IPS-15b (cell line): Measurements from ENCODE around the gene COBLL1.

ENCODE experiments used
- H3K27me3 ChIP-seq: one replicate; pipeline ENCODE4 v1.6.1; 2013; ENCODE audit warnings: low read length; ENCODE audit not compliant: control insufficient read depth, insufficient read depth
- H3K36me3 ChIP-seq: one replicate; pipeline ENCODE4 v1.6.1; 2013; ENCODE audit warnings: low read length; ENCODE audit not compliant: control insufficient read depth, insufficient read depth
- H3K4me1 ChIP-seq: one replicate; pipeline ENCODE4 v1.6.1; 2013; ENCODE audit warnings: mild to moderate bottlenecking, low read length; ENCODE audit not compliant: control insufficient read depth, insufficient read depth
- H3K4me3 ChIP-seq: one replicate; pipeline ENCODE4 v1.5.1; 2013; ENCODE audit warnings: low read depth, low read length
- H3K9ac ChIP-seq: one replicate; pipeline ENCODE4 v1.6.1; 2013; ENCODE audit warnings: low read depth, mild to moderate bottlenecking, low read length
- H3K9me3 ChIP-seq: one replicate; pipeline ENCODE4 v1.6.1; 2013; ENCODE audit warnings: mild to moderate bottlenecking, low read length; ENCODE audit not compliant: control insufficient read depth, insufficient read depth

COBLL1 gene, protein sequence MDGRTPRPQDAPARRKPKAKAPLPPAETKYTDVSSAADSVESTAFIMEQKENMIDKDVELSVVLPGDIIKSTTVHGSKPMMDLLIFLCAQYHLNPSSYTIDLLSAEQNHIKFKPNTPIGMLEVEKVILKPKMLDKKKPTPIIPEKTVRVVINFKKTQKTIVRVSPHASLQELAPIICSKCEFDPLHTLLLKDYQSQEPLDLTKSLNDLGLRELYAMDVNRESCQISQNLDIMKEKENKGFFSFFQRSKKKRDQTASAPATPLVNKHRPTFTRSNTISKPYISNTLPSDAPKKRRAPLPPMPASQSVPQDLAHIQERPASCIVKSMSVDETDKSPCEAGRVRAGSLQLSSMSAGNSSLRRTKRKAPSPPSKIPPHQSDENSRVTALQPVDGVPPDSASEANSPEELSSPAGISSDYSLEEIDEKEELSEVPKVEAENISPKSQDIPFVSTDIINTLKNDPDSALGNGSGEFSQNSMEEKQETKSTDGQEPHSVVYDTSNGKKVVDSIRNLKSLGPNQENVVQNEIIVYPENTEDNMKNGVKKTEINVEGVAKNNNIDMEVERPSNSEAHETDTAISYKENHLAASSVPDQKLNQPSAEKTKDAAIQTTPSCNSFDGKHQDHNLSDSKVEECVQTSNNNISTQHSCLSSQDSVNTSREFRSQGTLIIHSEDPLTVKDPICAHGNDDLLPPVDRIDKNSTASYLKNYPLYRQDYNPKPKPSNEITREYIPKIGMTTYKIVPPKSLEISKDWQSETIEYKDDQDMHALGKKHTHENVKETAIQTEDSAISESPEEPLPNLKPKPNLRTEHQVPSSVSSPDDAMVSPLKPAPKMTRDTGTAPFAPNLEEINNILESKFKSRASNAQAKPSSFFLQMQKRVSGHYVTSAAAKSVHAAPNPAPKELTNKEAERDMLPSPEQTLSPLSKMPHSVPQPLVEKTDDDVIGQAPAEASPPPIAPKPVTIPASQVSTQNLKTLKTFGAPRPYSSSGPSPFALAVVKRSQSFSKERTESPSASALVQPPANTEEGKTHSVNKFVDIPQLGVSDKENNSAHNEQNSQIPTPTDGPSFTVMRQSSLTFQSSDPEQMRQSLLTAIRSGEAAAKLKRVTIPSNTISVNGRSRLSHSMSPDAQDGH

DNA sequence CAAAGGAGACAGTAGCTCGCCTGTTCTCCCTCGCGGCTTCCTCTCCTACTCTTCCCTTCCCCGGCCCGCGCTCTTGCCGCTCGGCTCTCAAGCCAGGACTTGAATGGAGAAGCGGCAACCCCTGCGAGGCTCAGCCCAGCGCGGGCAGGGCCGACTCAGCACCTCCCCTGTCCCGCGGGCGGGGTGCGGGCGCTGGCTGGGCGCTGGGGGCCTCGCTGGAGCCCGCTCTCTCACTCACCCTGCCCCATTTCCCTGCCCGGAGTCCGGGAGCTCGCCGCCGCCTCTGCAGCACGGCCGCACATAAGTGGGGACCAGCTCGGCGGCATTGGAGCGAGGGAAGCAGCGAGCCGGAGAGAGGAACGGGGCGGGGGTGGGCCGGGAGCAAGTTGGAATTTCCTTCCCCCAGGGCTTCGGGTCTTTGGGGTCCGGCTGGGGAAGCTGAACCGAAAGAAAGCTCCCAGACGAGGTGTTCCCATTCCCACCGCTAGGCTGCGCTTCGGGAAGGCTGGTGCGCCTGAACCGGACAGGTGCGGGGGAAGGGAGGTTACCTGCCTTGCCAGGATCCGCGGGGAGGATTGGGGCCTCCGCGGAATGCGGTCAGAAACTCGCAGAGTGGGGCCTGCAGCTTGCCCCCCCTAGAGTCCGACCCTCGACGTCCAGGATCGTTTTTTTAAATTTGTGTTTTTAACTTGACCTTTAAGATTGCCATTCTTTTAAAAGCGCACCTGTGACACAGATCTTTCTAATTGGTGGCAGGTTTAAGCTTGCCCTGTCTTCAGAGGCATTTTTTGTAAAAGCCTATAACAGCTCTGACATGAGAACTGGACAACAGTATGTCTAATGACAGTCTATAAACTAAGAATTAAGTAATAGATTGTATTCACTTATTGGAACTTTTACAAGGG is at the start of gene COBLL1:
TSS of gene COBLL1 (minus strand) at position 105 of the 905 bp plus-strand sequence. CDS start 627 bp downstream, outside the sequence.
- Histone ChIP-seq H3K9ac (peak within 1 kb of the TSS; percentile 62), H3K4me1 (peaks cover 2% of the 10 kb centered on the region), H3K9me3 (no peaks in the 10 kb centered on the region), H3K27me3 (peaks cover 13% of the 10 kb centered on the region), H3K36me3 (no peaks in the 10 kb centered on the region), H3K4me3 (peak within 1 kb of the TSS; percentile 81)

DNA sequence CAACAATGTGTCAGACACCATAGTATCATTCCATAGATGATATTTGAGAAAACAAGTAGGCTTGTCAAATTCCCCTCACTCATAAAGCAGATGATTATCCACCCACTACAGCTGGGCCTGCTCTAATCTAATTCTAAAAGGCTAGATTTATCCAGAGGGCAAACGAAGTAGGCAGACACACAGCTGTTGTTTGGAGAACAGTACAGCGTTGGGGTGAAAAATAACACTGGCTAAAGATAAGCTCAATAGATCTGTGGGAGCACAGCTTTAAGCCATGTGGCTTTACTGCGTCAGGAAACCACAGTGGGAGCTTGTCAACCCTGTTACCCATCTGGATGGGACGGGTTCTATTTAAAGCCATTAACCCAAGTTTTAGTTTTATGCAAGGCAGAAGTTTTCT is 48.9 kb upstream of the COBLL1 start:
- Histone ChIP-seq H3K9me3 (no peaks in the 10 kb centered on the region), H3K4me3 (no peak overlapping the region), H3K27me3 (no peaks in the 10 kb centered on the region), H3K9ac (no peak overlapping the region), H3K4me1 (no peaks in the 10 kb centered on the region), H3K36me3 (no peaks in the 10 kb centered on the region)

- H3K4me3 ChIP-seq: no peak overlapping the region
- no peaks in the 10 kb centered on the region for H3K36me3 ChIP-seq
- no peak overlapping the region for H3K9ac ChIP-seq
- no peaks in the 10 kb centered on the region for H3K9me3 ChIP-seq
- no peaks in the 10 kb centered on the region for H3K27me3 ChIP-seq
- H3K4me1 ChIP-seq: no peaks in the 10 kb centered on the region
These were observed 47.0 kb upstream of the COBLL1 start for GRCh38 chr2:164888592-164888991.

GRCh38 chr2:164887434-164888144 is 46.0 kb upstream of the COBLL1 start:
- Histone ChIP-seq H3K4me3 (no peak overlapping the region), H3K27me3 (no peaks in the 10 kb centered on the region), H3K36me3 (no peaks in the 10 kb centered on the region), H3K9ac (no peak overlapping the region), H3K9me3 (no peaks in the 10 kb centered on the region), H3K4me1 (no peaks in the 10 kb centered on the region)

DNA sequence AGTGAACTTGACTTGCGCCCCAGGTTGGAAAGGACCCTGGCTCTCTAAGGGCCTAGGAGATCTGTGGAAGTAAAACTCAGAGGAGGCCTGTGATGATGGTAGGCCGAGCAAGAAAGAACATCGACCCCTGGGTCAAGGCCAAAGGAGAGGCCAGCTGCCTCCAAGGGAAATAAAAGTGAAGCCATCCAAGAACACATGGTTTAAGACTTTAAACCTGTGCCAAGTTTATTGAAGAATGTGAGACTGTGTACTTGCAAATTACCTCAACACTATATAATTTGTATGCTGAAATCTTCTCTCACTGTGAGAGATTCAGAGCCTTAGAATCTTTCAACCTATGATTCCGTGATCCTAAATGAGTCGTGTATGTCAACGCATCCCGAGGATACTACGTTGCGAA is 40.7 kb upstream of the COBLL1 start:
- Histone ChIP-seq H3K4me3 (no peak overlapping the region), H3K27me3 (no peaks in the 10 kb centered on the region), H3K36me3 (no peaks in the 10 kb centered on the region), H3K9me3 (no peaks in the 10 kb centered on the region), H3K4me1 (no peaks in the 10 kb centered on the region), H3K9ac (no peak overlapping the region)

DNA sequence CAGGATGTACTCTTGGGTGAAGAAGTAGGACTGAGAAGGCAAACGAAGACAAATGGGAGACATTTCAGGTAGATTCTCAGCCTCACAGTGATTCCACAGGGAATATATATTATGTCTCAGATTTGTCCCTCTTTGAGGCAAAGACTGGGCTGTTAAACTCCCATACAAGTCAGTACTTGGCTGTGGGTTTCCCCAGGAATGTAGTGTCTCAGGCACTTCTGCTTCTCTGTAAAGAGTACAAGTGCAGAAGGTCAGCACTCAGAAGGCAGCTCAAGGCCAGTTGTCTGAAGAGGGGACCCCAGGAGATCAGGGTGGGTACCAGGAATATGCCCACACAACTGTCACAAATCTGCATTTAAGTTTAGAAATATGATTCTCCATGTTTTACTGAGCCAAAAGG is 39.9 kb upstream of the COBLL1 start:
- H3K36me3 ChIP-seq: no peaks in the 10 kb centered on the region
- H3K27me3 ChIP-seq: no peaks in the 10 kb centered on the region
- no peak overlapping the region for H3K4me3 ChIP-seq
- H3K9ac ChIP-seq: no peak overlapping the region
- no peaks in the 10 kb centered on the region for H3K9me3 ChIP-seq
- no peaks in the 10 kb centered on the region for H3K4me1 ChIP-seq

GRCh38 chr2:164879901-164880535 is 38.4 kb upstream of the COBLL1 start:
- H3K9ac ChIP-seq: no peak overlapping the region
- H3K9me3 ChIP-seq: no peaks in the 10 kb centered on the region
- H3K4me3 ChIP-seq: no peak overlapping the region
- no peaks in the 10 kb centered on the region for H3K4me1 ChIP-seq
- H3K27me3 ChIP-seq: no peaks in the 10 kb centered on the region
- H3K36me3 ChIP-seq: no peaks in the 10 kb centered on the region

DNA sequence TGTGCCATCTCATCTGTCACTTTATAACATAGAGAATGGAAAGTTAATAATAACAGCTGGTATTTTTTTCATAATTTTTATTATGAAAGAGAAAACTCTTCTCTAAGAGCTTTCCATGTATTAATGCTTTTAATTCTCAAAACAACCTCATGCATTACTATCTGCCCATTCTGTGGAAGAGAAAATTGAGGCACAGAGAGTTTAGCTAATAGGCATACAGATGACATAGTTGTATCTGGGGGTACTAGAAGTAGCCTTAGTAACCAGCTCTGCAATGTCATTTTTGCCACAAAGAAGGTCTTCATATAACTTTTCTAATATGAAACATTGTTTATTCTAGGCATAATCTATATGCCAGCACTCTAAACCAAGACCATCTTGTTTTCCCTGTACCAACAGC is 36.3 kb upstream of the COBLL1 start:
- H3K9ac ChIP-seq: no peak overlapping the region
- H3K4me1 ChIP-seq: no peaks in the 10 kb centered on the region
- no peak overlapping the region for H3K4me3 ChIP-seq
- H3K36me3 ChIP-seq: no peaks in the 10 kb centered on the region
- no peaks in the 10 kb centered on the region for H3K27me3 ChIP-seq
- no peaks in the 10 kb centered on the region for H3K9me3 ChIP-seq

DNA sequence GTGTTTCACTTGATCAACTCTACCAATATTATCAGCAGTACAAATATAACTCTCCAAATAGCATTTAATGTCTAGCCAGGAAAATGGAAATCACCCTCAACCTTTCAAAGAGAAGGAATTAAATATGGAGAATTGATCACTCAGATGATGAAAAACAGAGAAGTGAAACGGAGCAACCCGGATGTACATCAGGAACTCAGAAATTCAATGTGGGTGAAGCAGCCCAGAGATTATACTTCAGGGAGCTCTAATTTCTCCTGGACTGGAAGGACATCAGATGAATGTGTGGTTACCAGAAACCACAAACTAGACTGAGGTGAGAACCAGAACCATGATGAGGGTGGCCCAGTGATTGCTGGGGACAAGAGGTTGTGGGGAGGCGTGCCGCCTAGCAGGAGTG is 35.5 kb upstream of the COBLL1 start:
- no peaks in the 10 kb centered on the region for H3K27me3 ChIP-seq
- no peak overlapping the region for H3K9ac ChIP-seq
- no peaks in the 10 kb centered on the region for H3K9me3 ChIP-seq
- H3K36me3 ChIP-seq: no peaks in the 10 kb centered on the region
- H3K4me3 ChIP-seq: no peak overlapping the region
- no peaks in the 10 kb centered on the region for H3K4me1 ChIP-seq

DNA sequence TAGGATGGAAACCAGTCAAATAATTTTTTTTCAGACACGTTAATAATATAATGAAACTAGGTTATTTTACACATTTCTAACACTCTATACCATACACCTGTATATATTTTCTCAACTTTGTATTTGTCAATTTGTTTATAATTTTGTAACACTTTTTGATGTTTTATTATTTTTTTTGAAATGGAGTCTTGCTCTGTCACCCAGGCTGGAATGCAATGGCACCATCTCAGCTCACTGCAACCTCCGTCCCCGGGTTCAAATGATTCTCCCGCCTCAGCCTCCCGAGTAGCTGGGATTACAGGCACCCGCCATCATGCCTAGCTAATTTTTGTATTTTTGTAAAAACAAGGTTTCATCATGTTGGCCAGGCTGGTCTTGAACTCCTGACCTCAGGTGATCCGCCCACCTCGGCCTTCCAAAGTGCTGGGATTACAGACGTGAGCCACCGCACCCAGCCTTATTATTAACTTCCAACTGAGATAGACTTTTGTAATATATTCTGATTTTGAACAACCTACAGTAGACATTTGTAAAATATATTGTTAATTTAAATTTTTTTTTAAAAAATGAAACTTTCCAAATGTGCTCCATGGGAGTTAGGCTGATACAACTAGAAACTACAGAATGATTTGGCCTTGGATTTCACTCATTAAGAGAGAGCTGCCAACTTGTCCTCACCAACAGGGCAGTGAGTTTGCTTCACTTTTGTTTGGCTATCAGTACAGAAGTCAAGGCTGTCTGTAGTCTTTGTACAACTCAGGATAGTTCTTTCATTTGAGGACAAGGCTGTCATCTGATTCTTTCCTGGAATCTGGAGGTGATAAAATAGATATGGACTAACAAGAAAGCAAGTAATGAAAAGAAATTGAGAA is 33.9 kb upstream of the COBLL1 start:
- Histone ChIP-seq H3K9ac (no peak overlapping the region), H3K4me3 (no peak overlapping the region), H3K27me3 (no peaks in the 10 kb centered on the region), H3K9me3 (no peaks in the 10 kb centered on the region), H3K36me3 (no peaks in the 10 kb centered on the region), H3K4me1 (no peaks in the 10 kb centered on the region)
